GM12892 (cell line): ENCODE results near the gene KLHL35.

Experiments used
- DNase-seq: peaks from one replicate; pipeline ENCODE4 v3.0.0; 2011; ENCODE audit not compliant: insufficient read length
- FAIRE-seq: peaks from 2 replicates; lab custom pipeline; 2011; peaks lifted over from hg19 to GRCh38; lab: Jason Lieb, UNC
- POLR2A ChIP-seq: IDR thresholded peaks from 2 replicates; pipeline ENCODE4 v1.6.1; 2011; ENCODE audit warnings: low read depth, low read length, control low read depth
- POLR2AphosphoS5 ChIP-seq: IDR thresholded peaks from 2 replicates; pipeline ENCODE4 v1.6.1; 2011; ENCODE audit warnings: low read depth, low read length, control low read depth
- TAF1 ChIP-seq: IDR thresholded peaks from 2 replicates; pipeline ENCODE4 v1.6.1; 2011; ENCODE audit warnings: low read depth, mild to moderate bottlenecking, control low read depth, low read length, borderline replicate concordance

The KLHL35 gene

GRCh38 chr11:75406338-75406777 lies 26.6 kb downstream of the KLHL35 start:
- FAIRE-seq (no peak), DNase-seq (no peak)

DNA sequence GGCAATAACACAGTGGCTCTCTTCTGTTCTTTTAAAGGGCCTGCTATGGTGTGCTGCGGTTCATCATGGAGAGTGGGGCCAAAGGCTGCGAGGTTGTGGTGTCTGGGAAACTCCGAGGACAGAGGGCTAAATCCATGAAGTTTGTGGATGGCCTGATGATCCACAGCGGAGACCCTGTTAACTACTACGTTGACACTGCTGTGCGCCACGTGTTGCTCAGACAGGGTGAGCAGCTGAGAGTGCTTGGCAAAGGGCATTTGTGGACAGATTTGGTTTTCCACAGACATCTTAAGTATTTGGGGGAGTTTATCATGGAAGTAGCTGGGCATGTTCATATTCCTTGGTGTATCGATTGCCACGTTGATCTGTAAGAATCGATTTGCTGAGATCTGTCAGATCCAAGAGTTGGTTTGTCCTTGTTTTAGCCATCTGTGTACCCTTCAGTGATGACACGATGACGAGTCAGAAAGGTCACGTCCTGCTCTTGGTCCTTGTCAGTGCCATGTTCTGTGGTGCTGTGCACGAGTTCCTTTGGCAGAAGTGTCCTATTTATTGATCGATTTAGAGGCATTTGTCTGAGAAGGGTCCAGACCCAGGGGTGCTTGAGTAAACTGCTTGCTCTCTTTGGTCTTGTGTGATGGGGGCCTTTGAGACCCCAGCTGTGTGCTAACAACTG lies 28.9 kb downstream of the KLHL35 start:
- no peak for FAIRE-seq
- no peak for DNase-seq
- TF ChIP-seq TAF1 (no peak), POLR2A (no peak), POLR2AphosphoS5 (peak; percentile 27; the same call in 1 of the 2 replicates)

More at GRCh38 chr11:75406338-75406777, 26.6 kb downstream of the KLHL35 start:
- TF ChIP-seq POLR2A (peak; percentile 44; the same call in 1 of the 2 replicates), POLR2AphosphoS5 (no peak; the same call in 1 of the 2 replicates)

GRCh38 chr11:75403037-75403436 lies 30.0 kb downstream of the KLHL35 start:
- FAIRE-seq, result no peak
- DNase-seq, result no peak

GRCh38 chr11:75402002-75402773 lies 30.8 kb downstream of the KLHL35 start:
- FAIRE-seq (no peak), DNase-seq (no peak)
- no peak for TF ChIP-seq TAF1
- TF ChIP-seq POLR2A, result no peak
- TF ChIP-seq POLR2AphosphoS5, result no peak

More at GRCh38 chr11:75403037-75403436, 30.0 kb downstream of the KLHL35 start:
- TF ChIP-seq POLR2A (0 out of 2 replicates have a peak, but pooled peaks have one; percentile 31), TAF1 (no peak), POLR2AphosphoS5 (peak; percentile 68; the same call in 1 of the 2 replicates)

GRCh38 chr11:75400146-75400865 lies 32.7 kb downstream of the KLHL35 start:
- DNase-seq, result no peak
- no peak for TF ChIP-seq POLR2AphosphoS5
- TF ChIP-seq POLR2A, result no peak; the same call in 1 of the 2 replicates
- TF ChIP-seq TAF1, result no peak
- FAIRE-seq, result peak; percentile 21

DNA sequence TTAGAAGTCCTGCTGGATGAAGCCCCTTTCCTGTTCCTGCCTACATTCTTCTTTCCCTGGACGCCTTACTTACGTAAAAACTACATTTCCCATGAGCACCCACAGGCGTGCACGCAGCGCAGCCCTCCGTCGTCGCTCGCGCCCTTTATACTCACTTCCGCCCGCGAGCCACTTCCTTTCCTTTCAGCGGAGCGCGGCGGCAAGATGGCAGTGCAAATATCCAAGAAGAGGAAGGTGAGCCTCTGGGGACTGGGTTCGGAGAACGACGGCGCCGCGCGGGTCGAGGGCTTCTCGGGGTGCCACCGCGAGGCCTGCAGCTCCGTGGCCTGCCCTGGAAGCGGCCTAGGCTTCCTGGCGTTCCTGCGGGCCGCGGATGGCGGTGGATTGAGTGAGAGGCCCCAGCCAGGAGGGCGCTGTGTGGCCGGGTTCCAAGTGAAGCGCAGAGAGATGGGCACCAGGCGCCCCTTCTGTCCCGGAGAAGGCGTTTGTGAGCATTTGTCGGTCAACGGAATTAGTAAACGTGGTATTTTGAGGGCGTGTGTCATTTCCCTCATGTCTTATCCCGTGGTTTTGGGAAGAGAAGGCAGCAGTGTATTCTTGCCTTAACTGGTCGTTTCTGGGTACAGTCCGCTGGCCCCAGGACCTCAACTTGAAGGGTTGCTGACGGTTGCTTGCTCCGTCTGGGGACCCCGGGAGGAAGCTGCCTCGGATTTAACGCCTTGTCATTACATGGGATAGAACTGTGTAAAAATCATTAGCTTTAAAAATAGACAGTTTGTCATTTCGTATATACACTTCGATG lies 33.5 kb downstream of the KLHL35 start, which contains the start of gene RPS3:
RPS3 (plus strand) TSS at position 175 of the 802 bp plus-strand sequence; CDS start at position 205, 30 bp downstream.
- TF ChIP-seq TAF1 (peak; percentile 100), POLR2A (peak; percentile 100), POLR2AphosphoS5 (peak; percentile 100)
- peak; percentile 98 for FAIRE-seq
- peak; percentile 74 for DNase-seq

DNA sequence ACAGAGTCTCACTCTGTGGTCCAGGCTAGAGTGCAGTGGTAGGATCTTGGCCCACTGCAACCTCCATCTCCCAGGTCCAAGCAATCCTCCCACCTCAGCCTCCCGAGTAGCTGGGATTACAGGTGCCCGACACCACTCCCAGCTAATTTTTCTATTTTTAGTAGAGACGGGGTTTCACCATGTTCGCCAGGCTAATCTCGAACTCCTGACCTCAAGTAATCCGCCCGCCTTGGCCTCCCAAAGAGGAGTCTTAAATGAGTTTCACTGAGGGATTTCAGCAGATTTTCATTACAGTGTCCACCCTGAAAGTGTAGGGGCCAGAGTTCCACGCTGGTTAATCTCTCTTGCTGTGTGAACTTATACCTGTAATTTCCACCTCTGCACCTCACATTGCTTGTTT lies 34.1 kb downstream of the KLHL35 start:
- no peak for FAIRE-seq
- DNase-seq, result no peak
- no peak for TF ChIP-seq POLR2A
- no peak for TF ChIP-seq TAF1
- no peak for TF ChIP-seq POLR2AphosphoS5

- FAIRE-seq (no peak), DNase-seq (no peak)
- TF ChIP-seq POLR2A (no peak), POLR2AphosphoS5 (no peak), TAF1 (no peak)
These were observed 38.7 kb downstream of the KLHL35 start for GRCh38 chr11:75394085-75394840.

DNA sequence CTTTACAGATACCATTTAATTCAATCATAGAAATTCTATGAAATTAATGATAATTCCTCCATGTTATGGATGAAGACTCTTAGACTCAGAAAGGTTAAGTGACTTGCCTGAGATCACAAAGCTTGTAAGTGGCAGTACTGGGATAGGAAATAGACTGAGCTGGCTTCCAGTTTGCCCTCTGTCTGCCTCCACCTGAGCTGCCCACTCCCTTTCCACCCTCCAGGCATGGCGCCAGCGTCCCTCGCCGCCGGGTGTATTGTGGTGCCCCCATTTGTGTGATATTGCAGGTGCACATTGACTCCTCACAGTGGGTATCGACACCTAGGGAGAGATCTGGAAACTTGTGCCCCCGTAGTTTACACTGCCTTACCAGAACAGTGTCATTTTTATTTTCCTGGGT lies 43.1 kb downstream of the KLHL35 start:
- FAIRE-seq, result no peak
- TF ChIP-seq POLR2AphosphoS5 (no peak), POLR2A (no peak), TAF1 (no peak)
- no peak for DNase-seq

DNA sequence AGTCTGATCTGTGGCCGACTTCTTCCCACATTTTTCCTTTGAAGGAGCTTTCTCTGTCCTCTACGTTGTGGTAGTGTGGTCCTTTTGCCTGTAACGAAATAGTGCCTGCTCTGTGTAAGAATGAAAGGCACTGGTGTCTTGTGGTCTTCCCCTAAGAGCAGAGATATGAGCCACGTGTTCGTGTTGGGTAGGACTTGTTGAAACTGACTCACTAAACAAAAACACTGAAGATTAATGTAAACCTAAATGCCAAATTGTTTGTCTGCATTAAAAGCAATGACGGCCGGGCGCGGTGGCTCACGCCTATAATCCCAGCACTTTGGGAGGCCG lies 43.8 kb downstream of the KLHL35 start:
- no peak for DNase-seq
- no peak for FAIRE-seq
- no peak for TF ChIP-seq TAF1
- no peak for TF ChIP-seq POLR2A
- TF ChIP-seq POLR2AphosphoS5, result no peak
